ENCODE data around the gene ANKRD11.
A peak's percentile ranks its signal among the peaks of the same experiment; 100 is the strongest.
"Not testable (repeated sequence)": the region's sequence is repeated elsewhere in the genome, so short reads cannot be mapped to it uniquely, and the experiment has no call there.

The ANKRD11 gene

GRCh38 chr16:89299357-89300111, 190.8 kb downstream of the ANKRD11 start:
- DNase-seq (ENCODE audit: low read depth in 2 of 2): not testable (repeated sequence)

- DNase-seq (ENCODE audit: low read depth in 2 of 2): no peak
These were observed 191.6 kb downstream of the ANKRD11 start for GRCh38 chr16:89298623-89299225.

GRCh38 chr16:89297910-89298545, 192.3 kb downstream of the ANKRD11 start:
- DNase-seq (ENCODE audit: low read depth in 2 of 2): no peak

GRCh38 chr16:89297156-89297874, 193.0 kb downstream of the ANKRD11 start:
- no peak for DNase-seq (ENCODE audit: low read depth in 2 of 2)

GRCh38 chr16:89295915-89296314, 194.4 kb downstream of the ANKRD11 start:
- no peak for DNase-seq (ENCODE audit: low read depth in 2 of 2)

- DNase-seq (ENCODE audit: low read depth in 2 of 2): no peak
These were observed 195.1 kb downstream of the ANKRD11 start for GRCh38 chr16:89295071-89295900.

- DNase-seq (ENCODE audit: low read depth in 2 of 2): no peak
These were observed 195.9 kb downstream of the ANKRD11 start for GRCh38 chr16:89294486-89294885.

- no peak for DNase-seq (ENCODE audit: low read depth in 2 of 2)
These were observed 196.9 kb downstream of the ANKRD11 start for GRCh38 chr16:89293276-89294143.

GRCh38 chr16:89292443-89293078, 197.8 kb downstream of the ANKRD11 start:
- no peak for DNase-seq (ENCODE audit: low read depth in 2 of 2)

- DNase-seq (ENCODE audit: low read depth in 2 of 2): no peak
These were observed 198.6 kb downstream of the ANKRD11 start for GRCh38 chr16:89291776-89292175.

- no peak for DNase-seq (ENCODE audit: low read depth in 2 of 2)
These were observed 199.0 kb downstream of the ANKRD11 start for GRCh38 chr16:89291363-89291762.

GRCh38 chr16:89290887-89291286, 199.5 kb downstream of the ANKRD11 start:
- no peak for DNase-seq (ENCODE audit: low read depth in 2 of 2)

GRCh38 chr16:89290472-89290871, 199.9 kb downstream of the ANKRD11 start:
- DNase-seq (ENCODE audit: low read depth in 2 of 2): no peak

GRCh38 chr16:89289428-89290395, 200.6 kb downstream of the ANKRD11 start:
- DNase-seq (ENCODE audit: low read depth in 2 of 2): peak; percentile 50 to 65

GRCh38 chr16:89288966-89289365, 201.4 kb downstream of the ANKRD11 start:
- no peak for DNase-seq (ENCODE audit: low read depth in 2 of 2)

GRCh38 chr16:89288577-89288844, 201.8 kb downstream of the ANKRD11 start:
- DNase-seq (ENCODE audit: low read depth in 2 of 2): no peak

- DNase-seq (ENCODE audit: low read depth in 2 of 2): no peak
These were observed 202.4 kb downstream of the ANKRD11 start for GRCh38 chr16:89287777-89288576.

- DNase-seq (ENCODE audit: low read depth in 2 of 2): no peak
These were observed 204.3 kb downstream of the ANKRD11 start for GRCh38 chr16:89286096-89286495.
